ENCODE measurements around the gene IYD. TPM values are rescaled to one million over a fixed set of nuclear protein-coding genes. Genes with fewer than 3 reads are reported as not detected.

Gene IYD
- total and polyA plus RNA-seq, 9 of the 15 experiments (the other 6 are each of a cell fraction or from before 2014, with no cell fraction given), result not detected

DNA sequence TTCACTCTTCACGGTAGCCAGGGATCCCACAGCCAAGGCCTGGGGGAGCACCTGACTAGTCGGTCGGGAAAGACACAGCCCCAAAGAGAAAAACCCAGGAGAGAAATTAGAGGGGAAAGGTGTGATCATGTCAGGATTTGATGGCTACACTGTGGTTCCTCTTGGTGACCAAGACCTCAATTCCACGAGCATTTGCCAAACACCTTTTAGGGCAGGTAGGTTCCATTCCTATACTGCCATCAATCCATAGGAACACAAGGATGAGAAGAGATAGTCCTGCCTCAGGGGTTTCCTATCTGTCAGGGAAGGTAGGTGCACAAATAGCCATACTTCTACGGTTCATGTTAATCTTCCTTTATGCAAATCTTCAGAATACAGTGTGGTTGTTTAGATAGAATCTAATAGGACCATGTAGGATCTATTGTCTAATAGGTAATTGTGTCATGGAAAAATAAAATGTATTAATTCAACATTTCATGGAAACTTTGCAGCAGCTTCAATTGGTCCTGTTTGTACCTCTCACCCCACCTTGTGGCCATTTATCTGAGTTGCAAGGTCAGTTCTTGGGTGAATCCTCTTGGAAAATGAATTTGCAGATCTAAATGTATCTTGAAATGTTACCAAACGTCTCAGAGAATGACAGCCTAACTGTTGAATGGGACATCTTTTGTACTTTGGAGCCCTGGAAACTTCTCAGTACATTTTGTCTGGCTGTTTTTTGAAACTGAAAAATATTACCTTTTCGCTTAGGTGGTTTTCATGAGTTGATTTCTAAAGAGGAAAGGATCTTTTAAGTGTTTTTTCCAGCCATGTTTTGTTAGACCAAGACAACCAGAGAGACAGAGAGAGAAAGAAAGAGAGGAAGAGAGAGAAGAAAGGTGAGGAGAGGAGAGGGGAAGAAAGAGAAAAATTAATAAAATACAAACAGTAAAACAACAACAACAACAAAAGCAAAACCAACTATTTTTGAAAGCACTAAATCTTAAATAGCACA lies 33.7 kb upstream of the IYD start (continued):
- TF ChIP-seq KDM5B (IDR thresholded peaks at IDR 0.05; ENCODE audit: insufficient replicate concordance, low read depth, low read length) (no peak), RAD21 (CRISPR knock-in tag; conservative IDR thresholded peaks at IDR 0.05 in 1 of 2, IDR thresholded peaks at IDR 0.05 in 1 of 2) (peak; percentile 99)
- TF ChIP-seq, protein P1, sequence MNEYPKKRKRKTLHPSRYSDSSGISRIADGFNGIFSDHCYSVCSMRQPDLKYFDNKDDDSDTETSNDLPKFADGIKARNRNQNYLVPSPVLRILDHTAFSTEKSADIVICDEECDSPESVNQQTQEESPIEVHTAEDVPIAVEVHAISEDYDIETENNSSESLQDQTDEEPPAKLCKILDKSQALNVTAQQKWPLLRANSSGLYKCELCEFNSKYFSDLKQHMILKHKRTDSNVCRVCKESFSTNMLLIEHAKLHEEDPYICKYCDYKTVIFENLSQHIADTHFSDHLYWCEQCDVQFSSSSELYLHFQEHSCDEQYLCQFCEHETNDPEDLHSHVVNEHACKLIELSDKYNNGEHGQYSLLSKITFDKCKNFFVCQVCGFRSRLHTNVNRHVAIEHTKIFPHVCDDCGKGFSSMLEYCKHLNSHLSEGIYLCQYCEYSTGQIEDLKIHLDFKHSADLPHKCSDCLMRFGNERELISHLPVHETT (CRISPR knock-in tag; conservative IDR thresholded peaks at IDR 0.05 in 1 of 2, IDR thresholded peaks at IDR 0.05 in 1 of 2), result 0 out of 4 replicates have a peak, but pooled peaks of 1 of the 2 experiments have one; percentile 49
- TF ChIP-seq, protein P2, sequence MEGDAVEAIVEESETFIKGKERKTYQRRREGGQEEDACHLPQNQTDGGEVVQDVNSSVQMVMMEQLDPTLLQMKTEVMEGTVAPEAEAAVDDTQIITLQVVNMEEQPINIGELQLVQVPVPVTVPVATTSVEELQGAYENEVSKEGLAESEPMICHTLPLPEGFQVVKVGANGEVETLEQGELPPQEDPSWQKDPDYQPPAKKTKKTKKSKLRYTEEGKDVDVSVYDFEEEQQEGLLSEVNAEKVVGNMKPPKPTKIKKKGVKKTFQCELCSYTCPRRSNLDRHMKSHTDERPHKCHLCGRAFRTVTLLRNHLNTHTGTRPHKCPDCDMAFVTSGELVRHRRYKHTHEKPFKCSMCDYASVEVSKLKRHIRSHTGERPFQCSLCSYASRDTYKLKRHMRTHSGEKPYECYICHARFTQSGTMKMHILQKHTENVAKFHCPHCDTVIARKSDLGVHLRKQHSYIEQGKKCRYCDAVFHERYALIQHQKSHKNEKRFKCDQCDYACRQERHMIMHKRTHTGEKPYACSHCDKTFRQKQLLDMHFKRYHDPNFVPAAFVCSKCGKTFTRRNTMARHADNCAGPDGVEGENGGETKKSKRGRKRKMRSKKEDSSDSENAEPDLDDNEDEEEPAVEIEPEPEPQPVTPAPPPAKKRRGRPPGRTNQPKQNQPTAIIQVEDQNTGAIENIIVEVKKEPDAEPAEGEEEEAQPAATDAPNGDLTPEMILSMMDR (IDR thresholded peaks at IDR 0.05 in 2 of 3, conservative IDR thresholded peaks at IDR 0.05 in 1 of 3; ENCODE audit: insufficient read depth in 2 of 3, low read depth in 1 of 3, low read length in 3 of 3), result peak; percentile 79 to 95 (median 87)

All from K562 (cell line).